LoVo (cell line): ENCODE results near the gene EFNB2.
A peak's percentile ranks its signal among the peaks of the same experiment; 100 is the strongest.

Experiments
- DNase-seq: peaks from one replicate; pipeline ENCODE4 v3.0.0-alpha.2; 2016; ENCODE audit warnings: low spot score

Gene EFNB2

GRCh38 chr13:106535552-106536243 is at the start of gene EFNB2:
EFNB2 (minus strand) TSS chr13:106535662; CDS start chr13:106534964, 698 bp downstream.
- DNase-seq: peak; percentile 94

GRCh38 chr13:106581225-106581624 is 45.8 kb upstream of the EFNB2 start:
- DNase-seq: no peak

GRCh38 chr13:106575896-106576295 is 40.4 kb upstream of the EFNB2 start:
- DNase-seq: no peak

- DNase-seq: no peak
These were observed 38.4 kb upstream of the EFNB2 start for GRCh38 chr13:106573868-106574267.

- no peak for DNase-seq
These were observed 37.9 kb upstream of the EFNB2 start for GRCh38 chr13:106573284-106573846.

- peak; percentile 8 for DNase-seq
These were observed 34.9 kb upstream of the EFNB2 start for GRCh38 chr13:106570299-106570852.

GRCh38 chr13:106569233-106570095 is 34.0 kb upstream of the EFNB2 start:
- DNase-seq: no peak

- no peak for DNase-seq
These were observed 33.0 kb upstream of the EFNB2 start for GRCh38 chr13:106568299-106569003.

GRCh38 chr13:106567474-106568298 is 32.2 kb upstream of the EFNB2 start, which contains the start of gene ARGLU1:
ARGLU1 (minus strand) TSS chr13:106568137; CDS start chr13:106567919, 218 bp downstream.
- DNase-seq: peak; percentile 93

- DNase-seq: peak; percentile 38
These were observed 31.4 kb upstream of the EFNB2 start for GRCh38 chr13:106566641-106567473.

- no peak for DNase-seq
These were observed 29.8 kb upstream of the EFNB2 start for GRCh38 chr13:106565127-106565775.

GRCh38 chr13:106562301-106562700 is 26.8 kb upstream of the EFNB2 start:
- DNase-seq: no peak

- no peak for DNase-seq
These were observed 26.2 kb upstream of the EFNB2 start for GRCh38 chr13:106561551-106562170.

- no peak for DNase-seq
These were observed 25.4 kb upstream of the EFNB2 start for GRCh38 chr13:106560821-106561220.

- no peak for DNase-seq
These were observed 23.1 kb upstream of the EFNB2 start for GRCh38 chr13:106558527-106558926.

- no peak for DNase-seq
These were observed 20.3 kb upstream of the EFNB2 start for GRCh38 chr13:106555631-106556328.

- no peak for DNase-seq
These were observed 16.3 kb upstream of the EFNB2 start for GRCh38 chr13:106551751-106552150.

- no peak for DNase-seq
These were observed 15.9 kb upstream of the EFNB2 start for GRCh38 chr13:106551350-106551749.
